MM.1S (cell line): ENCODE measurements around the gene MUC22.

Source experiments
- CTCF ChIP-seq: fragments of 300-600 bp; sonication (generic); IDR thresholded peaks from 2 replicates; pipeline ENCODE4 v1.5.1; 2016; ENCODE audit warnings: antibody characterized with exemption, low read length, mixed read lengths
- EZH2 ChIP-seq: fragments of 300-600 bp; sonication (generic); optimal IDR thresholded peaks from 2 replicates; pipeline ENCODE3; 2017; ENCODE audit warnings: low read depth, mild to moderate bottlenecking, antibody characterized with exemption, low read length, mixed read lengths
- EZH2phosphoT487 ChIP-seq: fragments of 300-600 bp; sonication (generic); IDR thresholded peaks from 2 replicates; pipeline ENCODE4 v1.6.1; 2018; ENCODE audit warnings: antibody characterized with exemption, low read length

DNA sequence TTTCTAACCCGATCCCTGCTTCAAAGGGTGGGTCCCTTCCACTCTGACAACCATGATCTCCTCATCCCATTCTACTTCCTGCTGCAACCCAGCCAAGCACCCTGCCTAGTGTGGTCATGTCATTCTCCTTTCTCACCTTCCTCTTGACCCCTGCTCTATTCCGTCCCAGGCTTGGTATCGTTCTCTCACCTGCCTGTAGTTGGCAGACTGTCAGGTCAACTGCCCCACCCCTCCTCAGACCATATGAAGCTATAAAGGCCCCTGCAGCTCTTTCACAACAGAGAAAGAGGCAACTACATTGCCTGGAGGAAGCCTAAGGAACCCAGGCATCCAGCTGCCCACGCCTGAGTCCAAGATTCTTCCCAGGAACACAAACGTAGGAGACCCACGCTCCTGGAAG is 26.8 kb upstream of the MUC22 start, which contains the start of gene MUC21:
- TF ChIP-seq EZH2 (no peak), EZH2phosphoT487 (no peak), CTCF (no peak)
